ENCODE measurements around the gene ZFYVE1. TPM values are rescaled to one million over a fixed set of nuclear protein-coding genes. Genes with fewer than 3 reads are reported as not detected.

ZFYVE1 gene
- total and polyA plus RNA-seq, 2 donors (not counting 1 experiment from before 2014, with no cell fraction given): 17.6 to 22.3 TPM

- H2AFZ ChIP-seq (ENCODE audit: insufficient read depth, low read depth, low read length, poor library complexity, severe bottlenecking): no peak overlapping the region
- WGBS (ENCODE audit: insufficient coverage): 97% methylated on average over 12 of the region's 12 CpGs
- DNase-seq: no peak
- H3K27me3 ChIP-seq (replicated peaks in 1 of 4; ENCODE audit: control extremely low read depth in 1 of 4, control insufficient read depth in 3 of 4, insufficient read depth in 4 of 4, low read length in 3 of 4): no peaks in the 10 kb centered on the region
- ChIA-PET POLR2A (no interaction called here), CTCF (interaction anchor here (1.4 kb wide), 1 partner anchor 26 kb away, joined by 6 read pairs; no protein-coding TSS in a partner anchor)
- no peaks in the 10 kb centered on the region for H3K27me3 Mint-ChIP-seq
- H3K27ac ChIP-seq (ENCODE audit: low read length in 2 of 2): no peak overlapping the region
- H3K9me3 Mint-ChIP-seq (ENCODE audit: insufficient read depth): no peaks in the 10 kb centered on the region
- no peak overlapping the region for H3K27ac Mint-ChIP-seq
- no peaks in the 10 kb centered on the region for H4K20me1 ChIP-seq (ENCODE audit: control insufficient read depth, insufficient read depth, low read length, poor library complexity, severe bottlenecking)
- ATAC-seq (ENCODE audit: low read depth): no peak
- H3K9me3 ChIP-seq (ENCODE audit: control extremely low read depth in 1 of 3, control insufficient read depth in 2 of 3, insufficient read depth in 1 of 3, low read length in 2 of 3): no peaks in the 10 kb centered on the region
- no peak overlapping the region for H3K4me3 ChIP-seq (ENCODE audit: control extremely low read depth in 1 of 5, extremely low read depth in 1 of 5, insufficient read depth in 1 of 5, low read depth in 2 of 5, low read length in 4 of 5)
- intact Hi-C loops (cut with micrococcal nuclease): no loop called here
- H3K9ac ChIP-seq (ENCODE audit: low read length): no peak overlapping the region
- no peak overlapping the region for H3K4me2 ChIP-seq (replicated peaks; ENCODE audit: low read depth, low read length, poor library complexity, severe bottlenecking)
- H3K79me2 ChIP-seq (ENCODE audit: control insufficient read depth, insufficient read depth, low read length): no peaks in the 10 kb centered on the region
- TF ChIP-seq EZH2 (IDR thresholded peaks at IDR 0.05; ENCODE audit: borderline replicate concordance, insufficient read depth, low read depth, low read length, poor library complexity, severe bottlenecking) (no peak), CTCF (IDR thresholded peaks at IDR 0.05) (no peak)
- no peak overlapping the region for H3K4me3 Mint-ChIP-seq
- H3K4me1 ChIP-seq (ENCODE audit: control insufficient read depth in 2 of 2, insufficient read depth in 2 of 2, low read length in 2 of 2): no peaks in the 10 kb centered on the region
- H3K4me1 Mint-ChIP-seq: no peaks in the 10 kb centered on the region
- H3K36me3 ChIP-seq (replicated peaks in 1 of 2; ENCODE audit: control extremely low read depth in 1 of 2, control insufficient read depth in 1 of 2, extremely low read depth in 1 of 2, insufficient read depth in 2 of 2, low read length in 1 of 2): peaks cover 15 to 75% of the 10 kb centered on the region in 2 experiments
These were observed 52.2 kb downstream of the ZFYVE1 start for GRCh38 chr14:72974661-72975060.

- Histone ChIP-seq H3K79me2 (ENCODE audit: control insufficient read depth, insufficient read depth, low read length) (no peaks in the 10 kb centered on the region), H2AFZ (ENCODE audit: insufficient read depth, low read depth, low read length, poor library complexity, severe bottlenecking) (no peak overlapping the region), H3K4me2 (replicated peaks; ENCODE audit: low read depth, low read length, poor library complexity, severe bottlenecking) (no peak overlapping the region), H3K36me3 (replicated peaks in 1 of 2; ENCODE audit: control extremely low read depth in 1 of 2, control insufficient read depth in 1 of 2, extremely low read depth in 1 of 2, insufficient read depth in 2 of 2, low read length in 1 of 2) (peaks cover 15 to 49% of the 10 kb centered on the region in 2 experiments), H3K27me3 (replicated peaks in 1 of 4; ENCODE audit: control extremely low read depth in 1 of 4, control insufficient read depth in 3 of 4, insufficient read depth in 4 of 4, low read length in 3 of 4) (no peaks in the 10 kb centered on the region), H3K27ac (ENCODE audit: low read length in 2 of 2) (no peak overlapping the region), H3K4me3 (ENCODE audit: control extremely low read depth in 1 of 5, extremely low read depth in 1 of 5, insufficient read depth in 1 of 5, low read depth in 2 of 5, low read length in 4 of 5) (no peak overlapping the region), H3K4me1 (ENCODE audit: control insufficient read depth in 2 of 2, insufficient read depth in 2 of 2, low read length in 2 of 2) (no peaks in the 10 kb centered on the region), H4K20me1 (ENCODE audit: control insufficient read depth, insufficient read depth, low read length, poor library complexity, severe bottlenecking) (no peaks in the 10 kb centered on the region), H3K9ac (ENCODE audit: low read length) (no peak overlapping the region), H3K9me3 (ENCODE audit: control extremely low read depth in 1 of 3, control insufficient read depth in 2 of 3, insufficient read depth in 1 of 3, low read length in 2 of 3) (no peaks in the 10 kb centered on the region)
- CTCF ChIA-PET: no interaction called here
- Mint-ChIP-seq H3K9me3 (ENCODE audit: insufficient read depth) (no peaks in the 10 kb centered on the region), H3K4me3 (no peak overlapping the region), H3K27me3 (no peaks in the 10 kb centered on the region), H3K4me1 (no peaks in the 10 kb centered on the region), H3K27ac (no peak overlapping the region)
- DNase-seq: no peak
- WGBS (ENCODE audit: insufficient coverage): 97% methylated on average over 20 of the region's 20 CpGs
- TF ChIP-seq EZH2 (IDR thresholded peaks at IDR 0.05; ENCODE audit: borderline replicate concordance, insufficient read depth, low read depth, low read length, poor library complexity, severe bottlenecking) (no peak), CTCF (IDR thresholded peaks at IDR 0.05) (no peak)
- no peak for ATAC-seq (ENCODE audit: low read depth)
- POLR2A ChIA-PET: no interaction called here
- intact Hi-C loops (cut with micrococcal nuclease): no loop called here
These were observed 56.0 kb downstream of the ZFYVE1 start for GRCh38 chr14:72970824-72971434.
